SU-DHL-6 (cell line): ENCODE data around the gene MAGEC1.

Experiments used
- CTCF ChIP-seq: fragments of 200-600 bp; sonication (generic); IDR thresholded peaks from one replicate; pipeline ENCODE4 v1.5.1; 2017; ENCODE audit warnings: antibody characterized with exemption, mild to moderate bottlenecking, low read length, moderate library complexity; ENCODE audit not compliant: insufficient read depth, poor library complexity, severe bottlenecking
- EZH2phosphoT487 ChIP-seq: fragments of 200-600 bp; sonication (generic), shearing (Covaris generic); conservative IDR thresholded peaks from 2 replicates; pipeline ENCODE4 v1.6.1; 2018; ENCODE audit warnings: mild to moderate bottlenecking, antibody characterized with exemption, low read length, moderate library complexity, mixed read lengths

- no peak for TF ChIP-seq CTCF
- no peak for TF ChIP-seq EZH2phosphoT487
These were observed 30.5 kb downstream of the MAGEC1 start for GRCh38 chrX:141934059-141934641.
